Osteoblast (primary cell): ENCODE results near the gene THSD8. TPM values are rescaled to one million over a fixed set of nuclear protein-coding genes. Genes with fewer than 3 reads are reported as not detected.
"Not testable (repeated sequence)": the region's sequence is repeated elsewhere in the genome, so short reads cannot be mapped to it uniquely, and the experiment has no call there.

Experiments
- DNase-seq: peaks from one replicate; pipeline ENCODE4 v3.0.0; 2011; ENCODE audit warnings: low spot score, mixed read lengths; ENCODE audit not compliant: insufficient read length; ENCODE audit errors: missing footprints
- H2AFZ ChIP-seq: 2 replicates; pipeline ENCODE4 v1.6.0; 2011; ENCODE audit warnings: mild to moderate bottlenecking, low read length
- H3K27ac ChIP-seq: 2 replicates; pipeline ENCODE4 v1.5.1; 2011; ENCODE audit warnings: mild to moderate bottlenecking, low read depth, low read length, moderate library complexity
- H3K27me3 ChIP-seq: 2 replicates; pipeline ENCODE4 v1.6.0; 2012; ENCODE audit warnings: mild to moderate bottlenecking, control low read depth, inconsistent platforms, low read length, moderate library complexity; ENCODE audit not compliant: insufficient read depth
- H3K36me3 ChIP-seq: 2 replicates; pipeline ENCODE4 v1.5.1; 2011; ENCODE audit warnings: mild to moderate bottlenecking, low read length, control low read depth, moderate library complexity; ENCODE audit not compliant: insufficient read depth
- H3K4me1 ChIP-seq: 2 replicates; pipeline ENCODE4 v1.5.1; 2011; ENCODE audit warnings: mild to moderate bottlenecking, low read length, control low read depth, moderate library complexity; ENCODE audit not compliant: insufficient read depth
- H3K4me2 ChIP-seq: 2 replicates; pipeline ENCODE4 v1.6.0; 2011; ENCODE audit warnings: mild to moderate bottlenecking, low read length; ENCODE audit not compliant: insufficient read depth
- H3K4me3 ChIP-seq: fragments of 200-600 bp; sonication (generic); 3 replicates; pipeline ENCODE4 v1.5.1; 2012; ENCODE audit warnings: mild to moderate bottlenecking, low read length, inconsistent platforms; ENCODE audit not compliant: insufficient read depth
- H3K79me2 ChIP-seq: 2 replicates; pipeline ENCODE4 v1.6.0; 2012; ENCODE audit warnings: mild to moderate bottlenecking, low read length, control low read depth, inconsistent platforms; ENCODE audit not compliant: insufficient read depth
- H3K9me3 ChIP-seq: 2 replicates; pipeline ENCODE4 v1.5.1; 2011; ENCODE audit warnings: low read depth, low read length, control low read depth
- H4K20me1 ChIP-seq: 2 replicates; pipeline ENCODE4 v1.6.0; 2012; ENCODE audit warnings: mild to moderate bottlenecking, low read length, control low read depth; ENCODE audit not compliant: insufficient read depth
- CTCF ChIP-seq: IDR thresholded peaks from 2 replicates; pipeline ENCODE4 v1.5.1; 2011; ENCODE audit warnings: mild to moderate bottlenecking, low read depth, low read length, moderate library complexity; ENCODE audit errors: extremely low read depth
- total RNA-seq: library from RNA; depleted of rRNA; stranded (reverse); fragments of >200 nt; gene quantifications from 2 replicates; pipeline ENCODE4 v1.2.3, GENCODE V29; 2012

THSD8 gene
- total RNA-seq, 1 donor: not detected

- Histone ChIP-seq H3K79me2 (peaks cover 11% of the 10 kb centered on the region), H3K4me2 (peak within 1 kb of the TSS; percentile 96), H3K4me1 (peaks cover 17% of the 10 kb centered on the region), H3K27ac (peak within 1 kb of the TSS; percentile 53), H3K9me3 (no peaks in the 10 kb centered on the region), H2AFZ (peak within 1 kb of the TSS; percentile 96), H3K27me3 (no peaks in the 10 kb centered on the region), H3K4me3 (peak within 1 kb of the TSS; percentile 88), H3K36me3 (peaks cover 15% of the 10 kb centered on the region), H4K20me1 (no peaks in the 10 kb centered on the region)
- TF ChIP-seq CTCF: no peak
- peak; percentile 99 for DNase-seq
Observed at GRCh38 chr19:12806242-12807081, 4.6 kb downstream of the THSD8 start, which contains the start of gene RNASEH2A. TSS of gene RNASEH2A (plus strand) at chr19:12806584. CDS start at chr19:12806674, 90 bp downstream.

- no peak for TF ChIP-seq CTCF
- H3K36me3 ChIP-seq: peaks cover 5% of the 10 kb centered on the region
- no peaks in the 10 kb centered on the region for H3K27me3 ChIP-seq
- H3K27ac ChIP-seq: no peak overlapping the region
- no peak overlapping the region for H3K4me2 ChIP-seq
- H3K4me1 ChIP-seq: no peaks in the 10 kb centered on the region
- no peaks in the 10 kb centered on the region for H4K20me1 ChIP-seq
- H3K4me3 ChIP-seq: no peak overlapping the region
- H2AFZ ChIP-seq: no peak overlapping the region
- DNase-seq: peak; percentile 22
- H3K9me3 ChIP-seq: no peaks in the 10 kb centered on the region
- no peaks in the 10 kb centered on the region for H3K79me2 ChIP-seq
Observed at GRCh38 chr19:12815088-12815487, 13.2 kb downstream of the THSD8 start.

GRCh38 chr19:12817188-12817587 is 15.3 kb downstream of the THSD8 start:
- not testable (repeated sequence) for H4K20me1 ChIP-seq, H3K9me3 ChIP-seq, H3K36me3 ChIP-seq, H3K4me3 ChIP-seq, DNase-seq, H3K4me1 ChIP-seq, H2AFZ ChIP-seq, H3K27me3 ChIP-seq, H3K27ac ChIP-seq, H3K79me2 ChIP-seq, H3K4me2 ChIP-seq

- H4K20me1 ChIP-seq, H3K36me3 ChIP-seq, H3K4me1 ChIP-seq, H3K27me3 ChIP-seq, DNase-seq, H3K27ac ChIP-seq, H3K79me2 ChIP-seq, H3K4me3 ChIP-seq, H3K4me2 ChIP-seq, H3K9me3 ChIP-seq, H2AFZ ChIP-seq: not testable (repeated sequence)
Observed at GRCh38 chr19:12817810-12818209, 15.9 kb downstream of the THSD8 start.

- no peaks in the 10 kb centered on the region for H3K79me2 ChIP-seq
- H2AFZ ChIP-seq: no peak overlapping the region
- H3K4me1 ChIP-seq: no peaks in the 10 kb centered on the region
- no peaks in the 10 kb centered on the region for H3K27me3 ChIP-seq
- H3K4me3 ChIP-seq: no peak overlapping the region
- DNase-seq: no peak
- no peaks in the 10 kb centered on the region for H4K20me1 ChIP-seq
- no peak overlapping the region for H3K4me2 ChIP-seq
- no peak overlapping the region for H3K27ac ChIP-seq
- H3K9me3 ChIP-seq: no peaks in the 10 kb centered on the region
- no peaks in the 10 kb centered on the region for H3K36me3 ChIP-seq
- no peak for TF ChIP-seq CTCF
Observed at GRCh38 chr19:12821761-12822160, 19.9 kb downstream of the THSD8 start.
